Measurements from ENCODE around the gene TF.
A peak's percentile ranks its signal among the peaks of the same experiment; 100 is the strongest.
"Not testable (repeated sequence)": the region's sequence is repeated elsewhere in the genome, so short reads cannot be mapped to it uniquely, and the experiment has no call there.

TF gene

DNA sequence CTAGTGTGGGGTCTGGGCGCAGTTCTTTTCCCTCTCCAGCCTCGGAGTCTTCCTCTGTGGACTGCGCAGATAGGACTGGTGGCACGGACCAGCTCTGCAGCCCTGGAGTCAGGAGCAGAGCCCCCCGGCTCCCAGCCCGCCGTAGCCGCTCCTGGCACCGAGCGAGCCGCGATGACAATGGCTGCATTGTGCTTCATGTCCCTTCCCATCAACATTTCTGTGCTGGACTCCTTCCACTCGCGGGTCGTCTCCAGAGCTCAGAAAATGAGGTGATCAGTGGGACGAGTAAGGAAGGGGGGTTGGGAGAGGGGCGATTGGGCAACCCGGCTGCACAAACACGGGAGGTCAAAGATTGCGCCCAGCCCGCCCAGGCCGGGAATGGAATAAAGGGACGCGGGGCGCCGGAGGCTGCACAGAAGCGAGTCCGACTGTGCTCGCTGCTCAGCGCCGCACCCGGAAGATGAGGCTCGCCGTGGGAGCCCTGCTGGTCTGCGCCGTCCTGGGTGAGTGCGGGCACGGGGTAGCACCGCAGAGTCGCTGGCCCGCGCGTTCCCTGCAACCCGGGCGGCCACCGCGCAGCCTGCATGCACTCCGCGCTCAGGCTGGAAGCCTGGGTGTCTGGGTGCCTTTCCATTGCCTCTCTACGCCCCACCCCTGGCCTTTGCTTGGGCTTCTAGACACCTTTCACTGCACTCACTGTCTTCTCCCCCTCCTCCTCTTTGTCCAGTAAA lies at the start of gene TF:
TF (plus strand) TSS at position 413 of the 731 bp plus-strand sequence; CDS start at position 461, 48 bp downstream.
- DNase-seq = no peak

DNA sequence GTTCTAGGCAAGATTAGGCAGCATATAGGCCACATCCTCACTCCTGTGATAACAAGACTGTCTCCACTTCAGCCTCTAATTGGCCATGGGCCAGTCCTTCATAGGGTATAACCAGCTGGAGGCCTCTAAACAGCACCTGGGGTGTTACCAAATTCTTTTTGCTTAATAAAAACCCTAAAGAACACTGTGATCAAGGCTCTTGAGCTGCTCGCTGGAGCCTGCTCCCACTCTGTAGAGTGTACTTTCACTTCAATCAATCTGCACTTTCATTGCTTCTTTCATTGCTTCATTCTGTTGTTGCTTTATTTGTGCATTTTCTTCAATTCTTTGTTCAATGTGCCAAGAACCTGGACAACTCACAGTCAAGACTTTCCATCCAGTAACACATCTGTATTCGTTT lies 48.2 kb upstream of the TF start:
- no peak for DNase-seq

DNA sequence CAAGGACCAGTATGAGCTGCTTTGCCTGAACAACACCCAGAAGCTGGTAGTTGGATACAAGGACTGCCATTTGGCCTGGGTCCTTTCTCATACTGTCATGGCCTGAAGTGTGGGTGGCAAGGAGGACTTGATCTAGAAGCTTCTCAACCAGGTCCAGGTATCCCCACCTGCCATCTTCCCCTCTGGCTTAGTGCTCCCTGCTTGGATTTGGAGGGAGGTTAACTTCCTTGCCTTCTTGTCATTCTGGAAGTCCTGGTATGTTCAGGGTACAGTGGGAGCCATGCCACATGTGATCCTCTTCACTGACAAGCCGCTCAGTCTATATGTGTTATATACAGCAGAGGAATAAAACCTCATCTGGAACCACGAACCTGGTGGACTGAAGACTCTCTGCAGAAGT lies 46.7 kb upstream of the TF start:
- DNase-seq = no peak

DNA sequence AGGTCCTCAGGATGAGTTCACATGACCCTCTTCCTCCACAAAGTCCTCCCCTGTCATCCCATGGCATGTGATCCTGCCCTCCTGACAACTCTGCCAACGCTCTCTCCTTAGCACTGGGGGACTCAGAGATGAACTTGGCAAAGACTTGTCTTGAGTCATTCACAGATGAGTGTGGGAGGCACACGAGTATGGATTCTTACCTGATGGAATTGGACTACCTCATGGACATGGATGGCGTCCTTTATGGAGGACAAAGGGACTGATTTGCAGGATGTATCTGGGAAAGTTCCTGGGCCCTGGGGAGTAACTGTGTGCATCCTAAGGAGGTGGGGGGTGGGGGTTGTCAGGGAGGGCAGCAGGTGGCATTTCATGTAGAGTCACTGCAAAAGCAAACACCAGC lies 46.3 kb upstream of the TF start:
- DNase-seq = peak; percentile 14

DNA sequence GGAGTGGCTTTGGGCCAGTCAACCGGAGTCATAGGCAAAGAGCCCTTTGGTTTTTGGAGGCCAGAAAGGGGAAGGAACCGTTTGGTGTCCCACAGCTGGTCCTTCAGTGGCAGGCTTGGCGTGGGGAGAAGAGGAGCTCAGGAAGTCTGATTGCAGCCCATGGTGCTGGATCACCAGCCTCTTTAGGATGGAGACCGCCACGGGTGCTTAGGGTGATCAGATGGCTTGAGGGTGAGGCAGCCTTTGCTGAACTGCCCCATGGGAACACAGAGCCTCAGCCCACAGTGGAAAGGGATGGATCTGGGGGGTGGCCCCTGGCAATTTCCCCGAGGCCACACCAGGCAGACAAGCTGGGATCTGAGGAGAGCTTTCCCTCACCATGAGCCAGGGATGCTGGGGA lies 45.8 kb upstream of the TF start:
- DNase-seq = no peak

DNA sequence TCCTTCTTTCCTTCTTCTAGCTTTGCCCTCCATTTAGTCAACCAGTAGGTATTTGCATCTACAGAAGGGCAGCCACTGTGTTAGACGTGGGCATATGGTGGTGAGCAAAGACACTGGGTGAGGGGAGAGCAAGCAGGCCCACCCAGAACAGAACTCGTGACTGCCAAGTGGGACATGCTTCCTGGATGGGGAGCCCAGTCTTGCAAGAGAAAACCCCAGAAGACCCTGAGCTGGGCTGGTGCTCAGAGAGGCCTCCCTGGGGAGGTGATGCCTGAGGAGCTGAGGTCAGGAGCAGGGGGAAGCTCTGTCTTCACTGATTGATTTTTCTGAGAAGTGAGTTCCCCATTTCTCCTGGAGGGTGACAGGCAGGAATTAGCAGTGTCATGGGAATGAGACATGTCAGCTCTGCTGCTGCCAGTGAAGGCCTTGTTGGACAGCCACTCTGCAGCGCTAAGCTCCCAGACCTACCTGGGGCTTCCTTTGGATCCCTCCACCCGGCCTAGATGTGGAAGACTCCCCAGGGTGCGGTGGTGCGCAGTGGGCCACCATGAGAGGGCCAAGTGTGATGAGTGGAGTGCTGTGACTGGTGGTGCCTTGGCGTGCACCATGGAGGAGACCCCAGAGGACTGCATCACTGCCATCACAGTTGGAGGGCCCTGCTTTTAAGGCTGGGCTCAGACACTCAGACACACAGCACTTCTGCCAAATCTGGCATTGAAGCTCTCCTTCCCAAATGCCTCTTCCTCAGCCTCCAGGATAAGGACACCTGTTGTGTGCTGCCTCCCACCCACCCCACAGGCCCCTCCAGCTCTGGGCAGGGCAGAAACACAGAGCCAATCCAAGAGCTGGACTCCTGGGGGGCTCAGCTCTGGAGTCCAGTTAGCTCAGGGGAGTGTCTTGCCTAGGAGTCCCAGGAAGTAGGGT lies 44.5 kb upstream of the TF start:
- DNase-seq = no peak

DNA sequence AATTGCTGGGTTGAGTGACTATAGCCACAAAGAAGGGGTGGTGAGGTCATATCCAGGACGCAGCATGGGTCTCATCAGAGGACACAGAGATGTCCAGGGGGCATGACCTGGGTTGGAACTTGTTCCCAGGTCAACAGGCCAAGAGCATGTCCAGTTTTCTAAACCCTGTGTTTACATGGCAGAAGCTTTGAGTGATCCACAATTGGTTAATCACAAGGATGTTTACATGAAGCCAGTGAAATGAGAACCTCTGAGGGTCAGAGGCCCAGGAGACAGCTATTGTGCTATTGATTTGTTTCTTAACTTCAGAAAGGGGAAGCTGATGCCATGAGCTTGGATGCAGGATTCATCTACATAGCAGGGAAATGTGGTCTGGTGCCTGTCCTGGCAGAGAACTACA lies 42.3 kb upstream of the TF start:
- DNase-seq = peak; percentile 61

DNA sequence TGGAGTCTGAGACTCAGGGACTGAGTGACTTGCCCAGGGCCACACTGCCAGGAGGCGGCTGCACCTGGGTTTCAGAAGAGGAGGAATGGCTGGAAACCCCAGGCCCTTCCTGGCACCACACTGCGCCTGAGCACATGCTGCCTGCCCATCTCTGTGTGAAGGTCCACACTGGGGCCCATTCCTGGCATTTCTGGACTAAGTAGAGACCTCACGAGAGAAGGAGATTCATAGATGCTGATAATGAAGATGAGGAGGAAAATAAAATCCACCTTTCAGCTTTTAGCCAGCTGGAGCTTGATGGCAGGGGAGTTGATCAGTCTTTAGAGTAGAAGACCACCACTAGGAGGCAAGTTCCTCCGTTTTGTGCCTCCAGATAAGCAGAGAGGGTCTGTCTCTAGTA lies 40.2 kb upstream of the TF start:
- no peak for DNase-seq

DNA sequence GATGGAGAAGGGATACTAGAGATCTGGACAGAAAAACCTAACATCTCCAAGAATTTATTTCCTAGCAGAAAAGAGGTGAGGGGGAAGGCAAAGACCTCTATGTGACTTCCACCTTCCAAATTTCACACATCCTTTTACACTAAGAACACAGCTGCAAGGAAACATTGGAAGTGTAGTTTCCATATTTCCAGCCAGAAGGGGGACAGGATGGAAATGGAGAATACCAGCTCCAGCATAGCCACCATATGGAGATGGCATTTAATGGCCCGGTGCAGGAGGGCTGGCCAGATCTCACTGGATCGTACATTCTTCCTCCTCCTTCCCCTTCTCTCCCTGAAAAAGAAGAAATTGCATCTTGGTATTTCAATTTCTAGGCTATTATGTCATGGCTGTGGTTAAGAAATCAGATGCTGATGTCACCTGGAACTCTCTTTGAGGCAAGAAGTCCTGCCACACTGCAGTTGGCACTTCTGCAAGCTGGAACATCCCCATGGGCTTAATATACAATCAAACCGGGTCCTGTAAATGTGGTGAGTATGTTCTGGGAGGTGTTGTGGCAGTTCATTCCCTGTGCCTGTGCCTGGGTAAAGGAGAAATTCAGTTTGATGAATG lies 36.9 kb upstream of the TF start:
- no peak for DNase-seq

DNA sequence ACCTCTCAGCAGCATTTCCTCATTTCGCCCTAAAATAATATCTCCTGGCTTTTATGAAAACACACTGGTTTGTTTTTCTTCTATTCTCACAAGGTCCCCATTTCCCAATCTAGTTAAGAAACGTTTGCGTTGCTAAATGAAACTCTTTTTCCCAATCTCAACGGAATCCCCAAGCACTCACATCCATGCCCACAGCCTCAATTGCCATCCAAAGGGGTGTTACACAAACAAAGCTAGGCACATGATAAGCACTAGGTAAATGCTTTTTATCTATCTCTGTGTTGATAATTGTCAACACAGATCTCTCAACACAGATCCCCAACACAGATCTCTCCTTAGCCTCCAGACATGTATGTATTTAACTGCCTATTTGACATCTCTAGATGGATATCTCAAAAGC lies 35.2 kb upstream of the TF start:
- DNase-seq = no peak

DNA sequence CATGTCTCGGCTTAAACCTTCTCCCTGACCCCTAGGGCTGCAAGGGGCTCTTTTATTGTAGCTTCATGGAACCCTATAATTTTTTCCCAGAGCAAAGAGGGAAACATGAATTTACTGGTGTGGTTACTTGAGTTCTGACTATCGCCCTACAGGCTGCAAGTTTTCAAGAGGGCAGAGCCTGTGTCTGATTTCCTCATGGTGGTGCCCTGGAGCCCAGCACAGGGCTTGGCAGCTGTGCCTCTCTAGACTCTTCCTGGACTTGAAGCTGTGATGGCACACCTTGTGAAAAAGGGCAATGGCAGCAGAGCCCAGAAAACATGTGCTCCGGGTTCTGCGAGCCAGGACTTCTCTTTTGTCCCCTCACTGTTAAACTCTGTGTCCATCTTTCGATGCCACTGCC lies 34.2 kb upstream of the TF start:
- DNase-seq = no peak

DNA sequence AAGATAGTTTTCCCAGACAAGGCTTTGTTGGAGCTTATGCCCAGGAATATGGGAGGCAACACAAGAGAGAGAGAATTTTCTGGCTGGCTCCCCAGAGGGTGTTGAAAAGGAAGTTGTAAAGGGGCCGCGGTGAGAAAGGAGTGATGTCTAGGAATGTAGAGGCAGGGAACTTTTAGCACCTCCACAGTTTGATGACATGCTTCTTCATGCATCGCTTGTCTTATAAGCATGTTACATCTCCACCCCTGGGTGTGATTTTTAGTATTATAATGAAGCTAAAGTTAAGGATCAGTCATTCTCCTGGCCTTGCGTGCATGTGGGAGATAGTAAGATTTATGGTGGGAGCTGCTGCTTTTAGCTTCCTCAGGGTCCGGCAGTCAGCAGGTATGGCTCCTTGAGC lies 32.8 kb upstream of the TF start:
- DNase-seq = no peak

DNA sequence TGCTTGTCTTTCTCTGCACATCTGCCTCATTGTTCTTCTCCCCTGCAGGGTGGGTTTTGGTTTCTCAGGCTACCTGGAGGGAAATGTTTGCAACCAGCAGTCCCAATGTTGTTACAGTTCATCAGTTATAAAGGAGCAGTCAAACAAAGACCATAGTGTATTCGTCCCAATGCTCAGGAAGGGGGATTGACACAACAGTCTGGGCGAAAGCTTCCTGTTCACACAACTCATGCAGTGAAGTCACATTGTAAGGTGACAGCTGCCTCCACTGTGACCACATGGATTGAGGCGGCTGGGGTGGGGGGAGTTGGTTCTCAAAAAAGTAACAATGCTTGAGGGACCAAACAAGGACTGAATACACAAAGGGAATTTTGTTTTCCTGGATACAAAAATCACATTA lies 28.8 kb upstream of the TF start:
- DNase-seq = peak; percentile 80

DNA sequence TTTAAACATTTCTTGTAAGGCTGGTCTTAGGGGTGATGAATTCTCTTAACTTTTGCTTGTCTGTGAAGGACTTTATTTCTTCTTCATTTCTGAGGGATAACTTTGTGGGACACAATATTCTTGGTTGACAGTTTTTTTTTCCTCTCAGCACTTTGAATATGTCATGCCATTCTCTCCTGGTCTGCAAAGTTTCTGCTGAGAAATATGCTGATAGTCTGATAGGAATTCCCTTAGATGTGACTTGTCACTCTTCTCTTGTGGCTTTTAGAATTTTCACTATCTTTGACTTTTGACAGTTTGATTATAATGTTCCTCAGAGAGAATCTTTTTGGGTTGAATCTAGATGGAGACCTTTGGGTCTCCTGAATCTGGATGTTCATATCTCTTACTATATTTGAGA lies 23.3 kb upstream of the TF start:
- no peak for DNase-seq

DNA sequence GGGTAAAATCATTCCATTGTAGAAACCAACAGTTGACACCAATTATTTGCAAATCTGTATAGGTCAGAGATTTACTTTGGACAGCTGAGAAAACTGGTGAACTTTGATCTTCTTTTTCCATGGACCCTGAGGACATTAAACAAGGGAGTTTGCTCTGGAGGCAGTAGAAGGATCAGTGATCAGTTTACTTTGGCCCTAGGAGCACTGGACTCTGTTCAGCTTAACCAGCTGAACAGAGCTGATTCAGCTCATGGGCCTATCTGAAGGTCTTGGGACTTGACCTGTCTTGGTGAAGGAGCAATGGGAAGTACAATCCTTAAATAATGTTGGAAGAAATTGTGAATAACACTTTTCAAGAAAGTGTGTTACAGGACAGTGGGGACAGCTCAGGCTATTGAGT lies 15.2 kb upstream of the TF start:
- no peak for DNase-seq

DNA sequence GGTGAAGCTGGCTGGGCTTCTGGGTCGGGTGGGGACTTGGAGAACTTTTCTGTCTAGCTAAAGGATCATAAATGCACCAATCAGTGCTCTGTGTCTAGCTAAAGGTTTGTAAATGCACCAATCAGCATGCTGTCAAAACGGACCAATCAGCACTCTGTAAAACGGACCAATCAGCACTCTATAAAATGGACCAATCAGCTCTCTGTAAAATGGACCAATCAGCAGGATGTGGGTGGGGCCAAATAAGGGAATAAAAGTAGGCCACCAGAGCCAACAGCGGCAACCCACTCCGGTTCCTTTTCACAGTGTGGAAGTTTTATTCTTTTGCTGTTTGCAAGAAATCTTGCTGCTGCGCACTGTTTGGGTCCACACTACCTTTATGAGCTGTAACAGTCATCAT lies 14.0 kb upstream of the TF start:
- not testable (repeated sequence) for DNase-seq

DNA sequence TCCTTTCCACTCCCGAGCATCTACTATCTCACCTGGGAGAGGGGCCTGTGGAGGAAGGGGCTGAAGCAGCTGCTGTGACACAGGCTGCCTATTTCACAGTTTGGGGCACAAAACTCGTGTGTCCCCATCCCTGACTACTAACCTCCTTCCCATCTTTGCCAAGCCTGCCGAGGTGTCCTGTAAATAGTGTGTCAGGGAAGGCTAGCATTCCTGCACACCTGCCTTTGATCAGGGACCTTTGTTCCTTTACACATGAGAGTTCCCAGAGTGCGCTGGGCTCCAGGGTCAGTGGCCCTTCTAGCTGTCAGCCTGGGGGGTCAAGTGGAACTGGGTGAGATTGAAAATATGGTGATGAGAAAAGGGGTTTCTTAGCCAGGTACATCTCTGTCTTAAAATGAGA lies 13.0 kb upstream of the TF start:
- no peak for DNase-seq

DNA sequence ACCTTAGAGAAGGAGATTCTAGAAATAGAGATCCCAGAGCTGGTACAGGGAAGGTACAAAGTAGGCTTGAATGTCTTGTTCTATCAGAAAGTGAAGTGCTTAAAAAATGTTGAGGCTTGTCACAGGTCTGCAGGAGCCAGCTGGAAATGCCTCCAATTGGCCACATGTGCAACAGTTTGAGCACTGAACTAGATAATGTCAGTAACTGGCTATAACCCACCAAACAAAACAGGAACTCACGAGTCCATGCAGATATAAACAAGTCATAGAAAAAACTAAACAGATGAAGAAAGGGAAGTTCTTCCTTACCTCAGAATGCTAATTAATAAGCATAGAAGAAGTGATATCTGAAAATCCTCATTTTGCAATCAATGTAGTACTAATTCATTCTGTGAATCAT lies 11.9 kb upstream of the TF start:
- DNase-seq = no peak

DNA sequence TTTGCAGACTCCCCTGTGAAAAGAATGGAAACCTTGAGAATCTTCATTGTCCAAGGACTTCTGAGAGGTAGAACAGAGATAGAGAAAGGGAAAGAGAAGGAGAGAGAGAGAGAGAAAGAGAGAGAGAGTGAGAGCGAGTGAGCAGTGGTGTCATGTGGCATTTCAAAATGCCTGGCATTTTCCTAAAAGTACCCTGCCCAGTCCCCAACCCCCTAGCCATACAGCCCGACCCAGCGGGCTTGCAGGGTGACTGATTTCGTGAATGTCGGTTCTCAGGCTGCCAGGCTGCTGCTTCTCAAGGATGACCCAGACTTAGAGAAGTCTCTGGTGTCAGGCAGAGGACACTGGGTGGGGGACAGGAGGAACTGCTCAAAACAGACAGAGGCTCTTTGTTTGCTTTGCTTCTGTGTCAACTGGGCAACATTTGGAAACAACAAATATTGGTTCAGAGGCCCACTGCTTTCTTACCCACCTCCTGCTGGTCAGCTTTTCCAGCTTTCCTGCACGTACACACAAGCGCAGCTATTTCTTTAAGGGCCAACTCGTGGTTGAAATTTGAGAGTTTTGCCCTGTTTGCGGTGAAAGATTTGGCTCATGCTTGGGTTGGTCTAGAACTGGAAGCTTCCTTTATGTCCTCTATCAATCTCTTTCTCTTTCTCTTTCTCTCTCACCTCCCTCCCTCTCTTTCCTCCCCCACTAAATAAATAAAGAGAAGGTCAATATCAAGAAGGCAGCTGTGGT lies 3.7 kb upstream of the TF start:
- peak; percentile 88 for DNase-seq

DNA sequence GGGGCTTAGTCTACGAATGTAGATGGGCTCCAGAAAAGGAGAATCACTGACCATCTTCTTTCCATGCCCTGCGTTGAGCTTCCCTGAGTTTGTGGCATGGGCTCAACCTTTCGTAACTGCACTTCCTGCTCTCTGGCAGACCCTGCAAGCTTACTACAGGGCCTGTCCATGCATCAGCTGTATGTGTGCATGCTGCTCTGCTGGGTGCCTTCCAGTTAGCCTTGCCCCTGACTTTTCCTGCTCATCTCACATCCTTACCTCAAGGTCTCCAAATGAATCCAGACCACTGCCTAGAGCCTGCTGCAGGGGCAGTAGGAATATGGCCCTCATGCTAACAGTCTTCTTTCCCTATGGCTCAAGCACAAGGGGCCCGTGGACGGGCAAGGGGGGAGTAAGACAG lies 2.0 kb upstream of the TF start:
- DNase-seq = no peak

DNA sequence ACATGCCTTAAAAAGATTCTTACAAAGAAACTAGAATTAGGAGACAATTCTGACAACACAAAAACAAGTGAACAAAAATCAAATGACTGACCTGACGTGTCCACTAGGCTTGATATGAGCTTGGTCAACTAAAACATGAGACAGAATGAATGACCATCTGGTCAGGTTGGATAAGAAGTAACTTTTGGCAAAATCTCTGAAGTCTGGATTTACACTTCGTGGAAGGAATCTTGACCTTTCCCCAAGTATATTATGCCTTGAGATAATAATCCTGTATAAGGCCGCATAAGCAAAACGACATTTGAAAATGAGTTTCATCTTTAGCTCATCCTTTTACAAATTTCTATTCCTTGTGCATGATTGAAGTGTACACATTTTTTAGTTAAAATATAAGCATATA lies 1.1 kb upstream of the TF start:
- DNase-seq = no peak

DNA sequence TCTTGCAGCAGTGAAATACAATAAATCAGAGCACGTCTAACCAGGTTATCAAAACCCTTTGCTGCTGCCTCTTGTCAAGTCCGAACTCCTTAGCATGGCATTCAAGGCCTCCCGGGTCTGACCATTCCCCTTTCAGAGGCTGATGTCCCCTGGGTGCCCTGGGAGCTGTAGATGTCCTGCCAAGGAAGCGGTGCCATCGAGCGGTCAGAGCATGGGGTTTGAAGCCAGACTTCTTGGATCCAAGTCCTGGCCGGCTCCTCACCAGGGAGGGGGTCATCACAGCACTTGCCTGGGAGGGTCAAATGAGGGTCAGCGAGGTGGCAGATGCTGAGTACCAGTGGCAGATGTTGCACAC lies 496 bp downstream of the TF start:
- DNase-seq = no peak

DNA sequence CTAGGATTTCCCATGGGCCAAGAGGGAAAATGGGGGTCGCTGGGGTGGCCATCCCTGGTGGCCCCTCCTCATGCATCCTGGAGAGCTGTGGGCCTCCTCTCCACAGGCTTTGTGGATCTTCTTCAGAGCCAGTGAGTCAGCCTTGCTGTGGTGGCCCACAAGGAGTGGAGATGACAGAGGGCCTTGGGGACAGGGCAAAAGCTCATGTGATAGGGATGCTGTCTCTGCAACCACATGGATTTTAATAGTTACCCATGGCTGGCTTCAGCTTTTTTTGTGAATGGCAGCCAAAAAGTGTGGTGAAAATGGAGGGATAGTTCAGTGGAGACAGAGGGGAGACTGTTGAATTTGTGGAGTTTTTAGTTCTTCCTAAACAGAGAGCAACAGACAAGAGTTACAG lies 1.2 kb downstream of the TF start:
- no peak for DNase-seq

Measured in NCI-H146 (cell line).